Measurements from ENCODE around the gene ORM2.
"Not testable (repeated sequence)": the region's sequence is repeated elsewhere in the genome, so short reads cannot be mapped to it uniquely, and the experiment has no call there.

ORM2 gene

DNA sequence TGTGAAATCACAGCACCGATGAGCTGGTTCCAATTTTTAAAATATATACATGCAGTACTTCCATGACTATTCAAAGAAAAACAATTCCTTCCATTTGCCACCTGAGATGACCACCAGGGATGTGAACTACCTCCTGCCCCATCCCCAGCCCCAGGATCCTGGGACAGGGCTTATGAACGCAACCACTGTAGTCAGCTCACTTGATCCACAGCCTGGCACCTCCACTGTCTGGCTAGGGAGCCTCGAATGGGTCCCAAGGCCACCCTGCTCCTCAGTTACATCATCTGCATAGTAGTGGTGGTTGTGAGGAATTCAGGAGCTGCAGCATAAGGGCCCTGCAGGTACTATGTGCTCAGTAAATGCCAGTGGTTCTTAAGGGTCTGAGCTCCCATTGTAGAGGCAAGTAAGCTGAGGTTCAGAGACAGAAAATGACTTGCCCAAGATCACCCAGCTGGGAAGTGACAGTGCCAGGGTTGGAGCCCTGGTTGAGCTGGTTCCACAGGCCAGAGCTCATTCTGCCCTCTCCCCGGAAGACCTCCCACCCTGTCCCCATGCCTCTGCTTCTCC, 2.9 kb downstream of the ORM2 start:
- not testable (repeated sequence) for DNase-seq

GRCh38 chr9:114333718-114334117, 4.0 kb downstream of the ORM2 start:
- not testable (repeated sequence) for DNase-seq

DNA sequence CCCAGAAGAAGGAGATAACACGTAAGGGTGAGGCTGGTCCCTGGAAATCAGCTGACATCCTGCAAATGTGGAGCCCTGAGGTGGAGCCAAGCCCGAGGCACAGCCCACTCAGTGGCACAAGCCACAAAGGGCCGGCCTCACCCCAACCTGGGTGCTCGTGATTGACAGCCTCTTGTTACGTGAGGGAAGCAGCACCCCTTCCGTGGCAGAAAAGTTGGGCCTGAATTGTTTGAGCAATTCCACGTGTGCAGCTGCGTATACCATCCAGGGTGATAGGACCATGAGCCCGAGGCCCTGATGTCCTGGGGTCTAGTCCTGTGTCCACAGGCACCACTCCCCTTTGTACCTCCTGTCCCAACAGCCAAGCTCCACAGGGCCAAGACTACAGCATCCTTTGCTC, 4.8 kb downstream of the ORM2 start:
- DNase-seq, result no peak

DNA sequence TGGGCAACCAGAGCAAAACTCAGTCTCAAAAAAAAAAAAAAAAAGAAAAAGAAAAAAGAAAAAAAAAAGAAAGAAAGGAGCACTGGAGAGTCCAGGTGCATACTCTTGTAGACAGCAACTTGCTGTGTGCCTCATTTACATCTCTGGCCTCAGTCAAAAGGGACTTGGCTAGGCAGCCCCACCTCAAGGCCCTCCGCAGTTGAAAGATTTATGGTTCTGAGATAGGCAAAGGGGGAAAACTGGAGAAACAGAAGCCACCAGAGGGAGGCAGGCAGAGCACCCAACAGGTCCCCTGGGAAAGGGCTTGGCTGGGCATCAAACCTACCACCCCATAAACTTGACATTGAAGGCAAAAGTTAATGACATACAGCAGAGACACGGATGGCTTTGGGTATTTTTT, 6.1 kb downstream of the ORM2 start:
- DNase-seq, result no peak

DNA sequence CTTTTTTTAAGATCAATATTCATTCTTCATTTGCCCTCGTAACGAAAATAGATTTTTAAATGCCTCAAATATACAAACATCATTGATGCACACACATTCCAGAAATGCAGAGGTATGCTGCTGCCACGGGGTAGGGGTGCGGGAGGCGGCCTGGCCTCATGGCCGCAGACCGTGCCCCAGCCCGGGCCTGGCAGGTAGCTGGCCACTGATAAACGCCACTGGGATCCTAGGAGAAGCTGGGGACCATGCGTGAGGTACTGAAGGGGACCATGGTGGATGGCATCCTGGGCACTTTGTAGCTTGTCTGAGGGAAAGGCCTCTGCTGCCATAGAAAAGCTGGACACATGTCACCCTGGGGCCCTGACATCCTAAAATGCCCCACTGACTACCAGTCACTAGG, 6.5 kb downstream of the ORM2 start:
- no peak for DNase-seq

- DNase-seq, result no peak
Observed at GRCh38 chr9:114336699-114337395, 7.2 kb downstream of the ORM2 start.

- DNase-seq, result no peak
Observed at GRCh38 chr9:114338187-114338586, 8.5 kb downstream of the ORM2 start.

- peak; percentile 65 to 70 for DNase-seq
Observed at GRCh38 chr9:114339130-114339908, 9.7 kb downstream of the ORM2 start.

- DNase-seq, result no peak
Observed at GRCh38 chr9:114341152-114341830, 11.6 kb downstream of the ORM2 start.

- DNase-seq, result no peak
Observed at GRCh38 chr9:114341991-114342390, 12.3 kb downstream of the ORM2 start.

DNA sequence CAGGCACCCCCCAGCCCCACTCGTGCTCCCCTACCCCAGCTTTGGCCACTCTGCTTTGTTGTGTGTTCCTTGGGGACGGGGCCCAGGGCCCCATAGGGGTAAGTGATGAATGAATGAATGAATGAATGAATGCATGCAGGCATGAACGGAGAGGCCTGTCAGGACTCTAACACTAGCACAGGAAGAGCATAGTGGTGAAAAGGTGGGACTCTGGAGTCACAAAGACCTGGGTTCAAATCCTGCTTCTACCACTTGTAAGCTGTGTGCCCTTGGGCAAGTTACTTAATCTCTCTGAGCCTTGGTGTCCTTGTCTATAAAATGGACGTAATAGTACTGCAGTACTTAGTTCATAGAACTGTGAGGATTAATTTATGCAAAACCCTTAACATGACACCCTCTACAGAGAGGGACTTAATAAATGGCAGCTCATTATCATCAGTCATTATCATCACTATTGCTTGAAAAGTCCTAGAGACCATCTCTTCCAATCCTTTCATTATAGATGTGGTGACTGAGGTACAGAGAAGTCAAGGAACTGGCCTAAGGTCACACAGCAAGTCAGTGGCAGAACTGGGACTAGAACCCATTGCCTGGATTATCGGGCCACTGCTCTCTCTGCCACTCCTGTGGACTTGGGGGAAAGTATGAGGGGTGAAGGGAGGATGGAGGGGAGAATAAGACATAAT, 13.2 kb downstream of the ORM2 start:
- DNase-seq, result no peak

DNA sequence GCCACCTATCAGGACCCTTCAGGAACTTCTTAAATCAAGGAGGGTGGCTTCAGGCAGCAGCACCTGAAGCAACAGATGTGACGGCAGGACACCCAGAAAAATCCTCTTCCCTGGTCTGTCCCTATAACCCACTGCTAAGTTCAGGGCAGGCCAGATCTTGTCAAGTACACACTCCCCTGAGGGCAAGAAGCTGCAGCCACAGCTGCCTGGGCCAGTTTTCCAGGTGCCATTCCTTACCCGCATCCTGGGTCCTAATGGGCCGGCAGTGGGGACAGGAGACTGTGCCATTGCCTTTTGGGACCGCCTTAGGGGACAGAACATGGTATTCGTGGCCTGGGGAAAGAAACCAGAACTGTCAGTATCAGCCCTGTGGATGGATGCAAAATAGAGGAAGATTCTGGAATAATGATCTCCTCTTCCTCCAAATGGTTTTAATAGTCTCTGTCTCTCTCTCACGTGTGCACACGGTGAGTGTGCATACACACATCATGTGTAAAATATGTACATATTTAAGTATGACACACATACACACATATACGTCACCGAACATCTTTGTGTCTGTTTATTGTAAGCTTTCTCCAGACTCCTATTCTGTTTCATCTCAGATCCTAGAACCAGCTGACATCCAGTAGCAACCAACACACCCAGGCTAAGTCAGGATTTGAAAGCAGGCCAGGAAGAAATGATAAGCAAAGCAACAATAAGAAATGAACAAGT, 14.0 kb downstream of the ORM2 start:
- DNase-seq, result no peak

- no peak for DNase-seq
Observed at GRCh38 chr9:114344188-114344566, 14.5 kb downstream of the ORM2 start.

- no peak for DNase-seq
Observed at GRCh38 chr9:114344692-114345091, 15.0 kb downstream of the ORM2 start.

DNA sequence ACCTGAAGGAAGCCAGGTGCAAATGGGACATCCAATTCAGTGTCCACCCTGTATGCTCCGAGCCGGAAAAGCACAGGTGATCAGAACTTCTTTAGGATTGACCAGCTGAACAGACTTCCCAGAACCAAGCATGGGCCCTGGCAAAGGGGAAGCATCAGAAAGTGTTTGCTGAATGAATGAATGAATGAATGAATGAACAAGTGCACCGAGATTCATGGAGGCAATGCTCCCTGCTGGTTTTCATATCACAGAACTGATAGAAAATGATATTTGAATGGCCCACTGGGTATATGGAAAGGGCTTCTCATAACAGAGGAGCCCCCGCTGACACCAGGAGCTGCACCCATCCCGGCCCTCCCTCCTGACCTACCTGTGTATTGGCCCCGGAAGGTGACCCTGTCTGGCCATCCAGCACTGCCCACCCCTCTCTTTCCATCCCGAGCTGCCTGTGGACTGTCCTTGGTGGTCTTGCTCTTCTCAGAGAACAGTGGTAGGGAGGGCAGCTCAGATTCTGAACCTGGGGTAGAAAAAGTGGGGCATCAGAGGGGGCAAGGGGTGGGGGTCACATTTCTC, 15.9 kb downstream of the ORM2 start:
- no peak for DNase-seq

- no peak for DNase-seq
Observed at GRCh38 chr9:114346146-114346545, 16.5 kb downstream of the ORM2 start.

DNA sequence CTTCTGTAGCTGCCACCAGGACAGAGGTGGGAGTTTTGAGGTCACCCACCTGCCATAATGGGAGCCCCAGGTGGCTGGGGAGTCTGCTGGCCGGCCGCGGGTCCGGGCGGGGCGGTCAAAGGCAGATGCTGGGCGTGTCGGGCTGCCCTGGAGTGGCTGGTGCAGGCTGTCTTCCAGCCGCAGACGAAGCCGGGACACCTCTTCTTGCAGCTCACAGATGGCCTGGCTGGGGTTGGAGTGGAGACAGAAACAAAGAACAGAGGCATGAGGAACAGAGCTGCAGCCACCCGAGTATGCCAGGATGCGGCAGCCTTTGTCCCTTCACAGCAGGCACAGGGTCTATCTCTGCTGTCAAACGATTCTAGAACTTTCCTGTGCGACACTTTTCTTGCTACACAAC, 18.0 kb downstream of the ORM2 start:
- DNase-seq, result no peak

GRCh38 chr9:114348261-114348905, 18.7 kb downstream of the ORM2 start:
- DNase-seq, result no peak

DNA sequence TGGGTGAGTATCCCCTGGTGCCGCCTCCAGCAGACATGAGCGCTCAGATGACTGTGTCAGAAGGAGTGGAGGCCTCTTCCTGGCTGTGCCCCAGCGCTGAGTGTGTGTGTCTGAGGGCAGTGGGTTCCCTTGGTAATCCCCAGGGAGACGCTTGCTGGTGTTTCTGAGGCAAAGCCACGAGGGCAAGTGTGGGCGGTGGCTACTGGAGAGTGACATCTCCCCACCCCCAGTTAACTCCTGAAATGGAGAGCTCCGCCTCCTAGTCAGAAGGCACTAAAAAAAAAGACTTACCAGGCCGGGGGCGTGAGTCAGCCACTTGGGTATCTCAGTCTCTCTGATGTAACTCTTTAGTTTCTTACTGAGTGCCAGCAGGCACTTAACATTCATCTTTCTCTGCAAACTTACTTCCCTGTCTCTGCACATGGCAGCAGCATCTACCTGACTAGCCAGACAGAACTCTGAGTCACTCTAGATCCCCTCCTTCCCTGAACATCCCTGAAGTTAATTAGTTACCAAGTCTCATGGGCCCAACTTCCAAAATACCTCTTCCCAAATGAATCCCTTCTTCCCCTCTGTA, 19.3 kb downstream of the ORM2 start:
- DNase-seq, result peak; percentile 93 to 96

- no peak for DNase-seq
Observed at GRCh38 chr9:114349713-114350480, 20.2 kb downstream of the ORM2 start.

Data from activated CD4-positive, alpha-beta T cell treated with anti-CD3 and anti-CD28 coated beads, Interleukin-2, amount 50 U/mL, for 48 hours (primary cell).